ENCODE results near the gene SH3RF3.

DNA sequence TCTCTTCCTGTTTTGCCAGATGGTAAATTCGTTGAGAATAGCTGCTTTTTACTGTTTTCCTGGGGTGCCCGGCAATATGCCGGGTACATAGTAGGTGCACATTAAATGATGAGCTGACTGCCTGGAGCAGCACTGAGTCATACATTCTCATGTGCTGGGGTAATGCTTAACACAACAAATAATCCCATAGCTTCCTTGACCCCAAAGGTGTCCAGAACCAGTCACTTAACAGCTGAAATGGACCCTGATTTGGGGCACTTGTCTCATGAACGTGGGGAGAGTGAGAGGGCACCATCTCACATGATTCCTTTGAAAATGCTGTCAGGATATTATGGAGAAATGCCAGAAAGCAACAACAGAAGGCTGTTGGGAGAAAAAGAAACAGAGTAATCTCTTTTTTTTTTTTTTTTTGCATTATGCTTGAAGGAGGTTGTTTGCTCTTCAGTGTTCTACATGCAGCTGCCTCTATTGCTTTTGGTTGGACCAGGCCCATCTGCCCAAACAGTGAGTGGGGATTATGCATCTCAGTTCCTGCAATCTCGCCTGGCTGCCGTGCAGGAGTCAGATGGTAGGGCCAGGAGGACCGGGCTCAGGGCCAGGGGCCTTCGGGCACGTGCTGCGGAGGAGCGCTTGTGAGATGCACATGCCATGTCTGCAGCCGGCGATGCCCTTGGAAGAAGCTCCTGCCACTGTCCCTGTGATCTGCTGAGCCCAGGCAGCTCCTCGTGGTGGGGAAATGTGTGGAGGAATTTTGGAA is 162.1 kb downstream of the SH3RF3 start:
- TF ChIP-seq ETS2 (tag; IDR thresholded peaks at IDR 0.05; ENCODE audit: borderline replicate concordance, poor library complexity, severe bottlenecking): no peak
- TF ChIP-seq ETV6 (IDR thresholded peaks at IDR 0.05; ENCODE audit: borderline replicate concordance in 1 of 2, low read depth in 2 of 2, low read length in 1 of 2): no peak
- no peak for TF ChIP-seq ETV6 (CRISPR knock-in tag; IDR thresholded peaks at IDR 0.05; ENCODE audit: borderline replicate concordance)
- TF ChIP-seq RCOR1 (IDR thresholded peaks at IDR 0.05; ENCODE audit: borderline replicate concordance in 1 of 2, low read depth in 2 of 2, low read length in 2 of 2): no peak
- TF ChIP-seq, protein P1, sequence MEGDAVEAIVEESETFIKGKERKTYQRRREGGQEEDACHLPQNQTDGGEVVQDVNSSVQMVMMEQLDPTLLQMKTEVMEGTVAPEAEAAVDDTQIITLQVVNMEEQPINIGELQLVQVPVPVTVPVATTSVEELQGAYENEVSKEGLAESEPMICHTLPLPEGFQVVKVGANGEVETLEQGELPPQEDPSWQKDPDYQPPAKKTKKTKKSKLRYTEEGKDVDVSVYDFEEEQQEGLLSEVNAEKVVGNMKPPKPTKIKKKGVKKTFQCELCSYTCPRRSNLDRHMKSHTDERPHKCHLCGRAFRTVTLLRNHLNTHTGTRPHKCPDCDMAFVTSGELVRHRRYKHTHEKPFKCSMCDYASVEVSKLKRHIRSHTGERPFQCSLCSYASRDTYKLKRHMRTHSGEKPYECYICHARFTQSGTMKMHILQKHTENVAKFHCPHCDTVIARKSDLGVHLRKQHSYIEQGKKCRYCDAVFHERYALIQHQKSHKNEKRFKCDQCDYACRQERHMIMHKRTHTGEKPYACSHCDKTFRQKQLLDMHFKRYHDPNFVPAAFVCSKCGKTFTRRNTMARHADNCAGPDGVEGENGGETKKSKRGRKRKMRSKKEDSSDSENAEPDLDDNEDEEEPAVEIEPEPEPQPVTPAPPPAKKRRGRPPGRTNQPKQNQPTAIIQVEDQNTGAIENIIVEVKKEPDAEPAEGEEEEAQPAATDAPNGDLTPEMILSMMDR (IDR thresholded peaks at IDR 0.05 in 2 of 3, conservative IDR thresholded peaks at IDR 0.05 in 1 of 3; ENCODE audit: insufficient read depth in 2 of 3, low read depth in 1 of 3, low read length in 3 of 3): no peak
- TF ChIP-seq EZH2 (IDR thresholded peaks at IDR 0.05; ENCODE audit: borderline replicate concordance, low read depth, low read length): no peak
- TF ChIP-seq, protein P2, sequence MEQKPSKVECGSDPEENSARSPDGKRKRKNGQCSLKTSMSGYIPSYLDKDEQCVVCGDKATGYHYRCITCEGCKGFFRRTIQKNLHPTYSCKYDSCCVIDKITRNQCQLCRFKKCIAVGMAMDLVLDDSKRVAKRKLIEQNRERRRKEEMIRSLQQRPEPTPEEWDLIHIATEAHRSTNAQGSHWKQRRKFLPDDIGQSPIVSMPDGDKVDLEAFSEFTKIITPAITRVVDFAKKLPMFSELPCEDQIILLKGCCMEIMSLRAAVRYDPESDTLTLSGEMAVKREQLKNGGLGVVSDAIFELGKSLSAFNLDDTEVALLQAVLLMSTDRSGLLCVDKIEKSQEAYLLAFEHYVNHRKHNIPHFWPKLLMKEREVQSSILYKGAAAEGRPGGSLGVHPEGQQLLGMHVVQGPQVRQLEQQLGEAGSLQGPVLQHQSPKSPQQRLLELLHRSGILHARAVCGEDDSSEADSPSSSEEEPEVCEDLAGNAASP (IDR thresholded peaks at IDR 0.05): no peak
- TF ChIP-seq FOXJ3 (CRISPR knock-in tag; IDR thresholded peaks at IDR 0.05): no peak
- no peak for TF ChIP-seq POLR2A (conservative IDR thresholded peaks at IDR 0.05)
- TF ChIP-seq, protein P3, sequence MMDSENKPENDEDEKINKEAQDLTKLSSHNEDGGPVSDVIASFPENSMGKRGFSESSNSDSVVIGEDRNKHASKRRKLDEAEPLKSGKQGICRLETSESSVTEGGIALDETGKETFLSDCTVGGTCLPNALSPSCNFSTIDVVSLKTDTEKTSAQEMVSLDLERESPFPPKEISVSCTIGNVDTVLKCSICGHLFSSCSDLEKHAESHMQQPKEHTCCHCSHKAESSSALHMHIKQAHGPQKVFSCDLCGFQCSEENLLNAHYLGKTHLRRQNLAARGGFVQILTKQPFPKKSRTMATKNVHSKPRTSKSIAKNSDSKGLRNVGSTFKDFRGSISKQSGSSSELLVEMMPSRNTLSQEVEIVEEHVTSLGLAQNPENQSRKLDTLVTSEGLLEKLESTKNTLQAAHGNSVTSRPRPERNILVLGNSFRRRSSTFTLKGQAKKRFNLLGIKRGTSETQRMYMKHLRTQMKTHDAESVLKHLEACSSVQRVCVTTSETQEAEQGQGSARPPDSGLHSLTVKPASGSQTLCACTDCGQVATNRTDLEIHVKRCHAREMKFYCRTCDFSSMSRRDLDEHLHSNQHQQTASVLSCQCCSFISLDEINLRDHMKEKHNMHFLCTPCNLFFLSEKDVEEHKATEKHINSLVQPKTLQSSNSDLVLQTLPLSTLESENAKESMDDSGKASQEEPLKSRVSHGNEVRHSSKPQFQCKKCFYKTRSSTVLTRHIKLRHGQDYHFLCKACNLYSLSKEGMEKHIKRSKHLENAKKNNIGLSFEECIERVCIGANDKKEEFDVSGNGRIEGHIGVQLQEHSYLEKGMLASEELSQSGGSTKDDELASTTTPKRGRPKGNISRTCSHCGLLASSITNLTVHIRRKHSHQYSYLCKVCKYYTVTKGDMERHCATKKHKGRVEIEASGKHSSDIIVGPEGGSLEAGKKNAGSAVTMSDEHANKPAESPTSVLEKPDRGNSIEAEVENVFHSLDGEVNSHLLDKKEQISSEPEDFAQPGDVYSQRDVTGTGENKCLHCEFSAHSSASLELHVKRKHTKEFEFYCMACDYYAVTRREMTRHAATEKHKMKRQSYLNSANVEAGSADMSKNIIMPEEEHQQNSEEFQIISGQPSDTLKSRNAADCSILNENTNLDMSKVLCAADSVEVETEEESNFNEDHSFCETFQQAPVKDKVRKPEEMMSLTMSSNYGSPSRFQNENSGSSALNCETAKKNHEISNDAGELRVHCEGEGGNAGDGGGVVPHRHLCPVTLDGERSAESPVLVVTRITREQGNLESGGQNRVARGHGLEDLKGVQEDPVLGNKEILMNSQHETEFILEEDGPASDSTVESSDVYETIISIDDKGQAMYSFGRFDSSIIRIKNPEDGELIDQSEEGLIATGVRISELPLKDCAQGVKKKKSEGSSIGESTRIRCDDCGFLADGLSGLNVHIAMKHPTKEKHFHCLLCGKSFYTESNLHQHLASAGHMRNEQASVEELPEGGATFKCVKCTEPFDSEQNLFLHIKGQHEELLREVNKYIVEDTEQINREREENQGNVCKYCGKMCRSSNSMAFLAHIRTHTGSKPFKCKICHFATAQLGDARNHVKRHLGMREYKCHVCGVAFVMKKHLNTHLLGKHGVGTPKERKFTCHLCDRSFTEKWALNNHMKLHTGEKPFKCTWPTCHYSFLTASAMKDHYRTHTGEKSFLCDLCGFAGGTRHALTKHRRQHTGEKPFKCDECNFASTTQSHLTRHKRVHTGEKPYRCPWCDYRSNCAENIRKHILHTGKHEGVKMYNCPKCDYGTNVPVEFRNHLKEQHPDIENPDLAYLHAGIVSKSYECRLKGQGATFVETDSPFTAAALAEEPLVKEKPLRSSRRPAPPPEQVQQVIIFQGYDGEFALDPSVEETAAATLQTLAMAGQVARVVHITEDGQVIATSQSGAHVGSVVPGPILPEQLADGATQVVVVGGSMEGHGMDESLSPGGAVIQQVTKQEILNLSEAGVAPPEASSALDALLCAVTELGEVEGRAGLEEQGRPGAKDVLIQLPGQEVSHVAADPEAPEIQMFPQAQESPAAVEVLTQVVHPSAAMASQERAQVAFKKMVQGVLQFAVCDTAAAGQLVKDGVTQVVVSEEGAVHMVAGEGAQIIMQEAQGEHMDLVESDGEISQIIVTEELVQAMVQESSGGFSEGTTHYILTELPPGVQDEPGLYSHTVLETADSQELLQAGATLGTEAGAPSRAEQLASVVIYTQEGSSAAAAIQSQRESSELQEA (IDR thresholded peaks at IDR 0.05; ENCODE audit: low read depth): no peak
- TF ChIP-seq, protein P4, sequence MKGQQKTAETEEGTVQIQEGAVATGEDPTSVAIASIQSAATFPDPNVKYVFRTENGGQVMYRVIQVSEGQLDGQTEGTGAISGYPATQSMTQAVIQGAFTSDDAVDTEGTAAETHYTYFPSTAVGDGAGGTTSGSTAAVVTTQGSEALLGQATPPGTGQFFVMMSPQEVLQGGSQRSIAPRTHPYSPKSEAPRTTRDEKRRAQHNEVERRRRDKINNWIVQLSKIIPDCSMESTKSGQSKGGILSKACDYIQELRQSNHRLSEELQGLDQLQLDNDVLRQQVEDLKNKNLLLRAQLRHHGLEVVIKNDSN (CRISPR knock-in tag; IDR thresholded peaks at IDR 0.05): no peak
